ENCODE results near the gene C18orf63.

Gene C18orf63

DNA sequence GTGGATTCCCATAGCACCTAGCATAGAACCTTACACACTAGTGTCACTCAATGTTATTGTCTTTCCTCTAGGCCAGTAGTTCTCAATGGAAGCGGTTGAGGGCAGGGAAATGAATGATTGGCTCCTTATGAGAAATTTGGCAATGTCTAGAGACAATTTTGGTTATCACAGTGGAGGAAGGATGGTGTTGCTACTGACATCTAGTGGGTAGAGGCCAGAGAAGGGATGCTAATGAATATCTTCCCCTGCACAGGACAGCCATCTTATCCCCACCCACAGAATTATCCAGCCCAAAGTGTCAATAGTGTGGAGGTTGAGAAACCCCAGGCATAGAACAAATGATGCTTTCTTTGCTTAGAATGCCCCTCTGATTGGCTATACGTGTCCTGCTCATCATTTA lies 15.8 kb downstream of the C18orf63 start:
- no peak for DNase-seq

DNA sequence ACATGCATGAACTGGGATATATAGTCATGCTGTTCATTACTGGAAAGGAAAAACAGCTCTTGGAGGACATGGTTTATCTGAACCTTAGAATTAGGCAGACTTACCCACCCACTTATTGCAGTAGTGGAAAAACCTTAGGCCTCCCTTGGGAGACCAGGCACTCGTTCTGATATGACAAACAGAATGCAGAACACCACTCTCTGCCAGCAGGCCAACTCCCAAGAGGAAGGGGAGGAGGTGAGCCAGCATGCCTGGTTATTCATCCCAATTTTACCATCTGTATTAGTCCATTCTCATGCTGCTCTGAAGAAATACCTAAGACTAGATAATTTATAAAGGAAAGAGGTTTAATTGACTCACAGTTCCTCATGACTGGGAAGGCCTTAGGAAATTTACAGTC lies 17.5 kb downstream of the C18orf63 start:
- no peak for DNase-seq

DNA sequence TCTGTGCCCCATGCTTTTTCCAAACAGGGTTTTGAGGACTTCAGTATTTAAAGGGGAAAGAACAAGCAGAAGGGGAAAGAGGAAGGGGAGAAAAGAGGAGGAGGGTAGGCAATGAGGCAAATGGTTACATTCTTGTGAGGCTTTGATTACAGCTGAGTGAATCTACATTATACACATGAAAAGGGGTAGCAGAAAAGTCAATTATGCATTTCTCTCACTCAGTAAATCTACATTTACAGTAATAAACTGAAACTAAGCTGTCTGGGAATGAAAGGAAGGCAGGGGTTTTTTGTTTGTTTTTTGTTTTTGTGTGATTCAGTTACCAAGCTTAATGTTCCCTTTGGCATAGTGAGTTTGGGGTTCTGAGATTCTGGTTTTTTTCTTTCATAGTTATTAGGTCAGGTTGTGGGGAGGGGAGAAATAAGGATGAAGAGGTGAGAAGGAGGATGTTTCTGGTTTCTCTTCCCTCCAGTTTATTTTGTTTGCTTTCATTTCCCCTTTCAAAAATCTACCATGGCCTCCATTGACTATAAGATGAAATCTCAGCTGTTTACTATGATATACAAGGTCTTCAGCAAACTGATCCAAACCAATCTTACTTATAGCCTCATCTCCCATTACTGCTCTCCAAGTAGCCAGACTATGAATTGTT lies 18.7 kb downstream of the C18orf63 start:
- DNase-seq, result no peak

DNA sequence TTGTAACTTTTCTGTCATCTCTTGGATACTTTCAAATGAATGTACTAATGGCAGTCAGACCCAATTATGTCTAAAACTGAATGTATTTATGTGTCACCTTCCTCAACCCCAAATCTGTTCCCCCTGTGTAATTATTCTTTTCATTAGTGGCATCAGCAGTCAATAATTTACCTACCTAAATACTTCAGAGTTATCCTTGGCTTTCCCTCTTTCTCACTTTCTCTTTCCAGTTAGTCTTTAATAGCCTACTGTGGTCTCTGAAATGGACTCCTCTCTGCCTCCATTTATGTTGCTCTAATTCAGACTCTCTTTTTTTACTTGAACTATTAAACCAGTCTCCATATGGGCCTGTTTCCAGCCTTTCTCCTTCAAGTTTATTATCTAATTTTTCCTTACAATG lies 21.0 kb downstream of the C18orf63 start:
- DNase-seq, result no peak

DNA sequence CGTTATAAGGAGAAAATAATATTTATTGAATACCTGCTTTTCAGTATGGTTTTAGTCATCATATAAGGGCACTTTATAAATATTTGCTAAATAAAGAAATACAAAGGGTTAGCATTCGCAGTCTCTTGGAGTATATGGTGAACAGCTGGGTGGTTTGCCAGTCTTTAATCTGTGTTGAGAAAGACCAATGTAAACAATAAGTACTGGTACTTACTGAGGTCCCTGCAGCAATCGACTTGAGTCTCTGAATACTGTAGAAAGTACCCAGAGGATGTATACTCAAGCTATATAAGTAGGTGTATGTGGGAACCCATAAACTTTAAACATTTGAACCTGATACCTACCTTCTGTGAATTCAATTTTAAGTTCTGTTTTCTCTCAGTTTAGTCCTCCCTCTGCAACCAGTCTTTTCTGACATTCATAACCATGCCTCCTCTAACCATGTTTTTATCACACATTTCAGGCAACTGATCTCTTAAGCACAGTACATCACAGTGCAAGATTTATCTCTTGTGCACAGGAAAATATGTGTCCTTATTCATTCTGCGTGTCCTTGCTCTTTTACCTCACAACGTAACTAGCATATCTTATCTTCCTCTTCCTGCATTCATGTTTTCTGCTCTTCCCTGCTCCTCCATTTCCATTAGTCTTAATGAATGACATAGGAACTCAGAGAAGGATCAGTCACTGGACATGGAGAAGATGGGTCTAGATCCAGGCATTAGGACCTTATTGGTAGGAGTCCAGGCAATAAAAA lies 21.7 kb downstream of the C18orf63 start:
- DNase-seq, result no peak

DNA sequence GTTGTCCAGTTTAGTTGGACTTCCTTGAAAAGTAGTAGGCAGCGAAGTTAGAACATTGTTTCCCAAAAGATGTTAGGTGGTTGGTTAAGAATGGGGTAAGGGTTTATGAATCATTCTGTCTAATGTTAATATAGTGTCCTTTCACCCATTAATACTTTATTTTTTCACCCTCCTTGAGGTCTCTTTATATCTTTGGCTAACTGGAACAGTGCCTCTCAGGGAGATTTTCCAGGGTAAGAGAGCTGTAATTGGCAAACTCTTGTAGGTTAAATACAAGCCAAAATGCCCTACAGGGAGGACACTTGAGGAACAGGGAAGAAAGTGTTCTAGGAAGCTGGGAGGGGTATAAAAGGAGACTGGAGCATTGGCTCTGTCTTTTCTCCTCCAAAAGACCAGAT lies 22.3 kb downstream of the C18orf63 start:
- no peak for DNase-seq

DNA sequence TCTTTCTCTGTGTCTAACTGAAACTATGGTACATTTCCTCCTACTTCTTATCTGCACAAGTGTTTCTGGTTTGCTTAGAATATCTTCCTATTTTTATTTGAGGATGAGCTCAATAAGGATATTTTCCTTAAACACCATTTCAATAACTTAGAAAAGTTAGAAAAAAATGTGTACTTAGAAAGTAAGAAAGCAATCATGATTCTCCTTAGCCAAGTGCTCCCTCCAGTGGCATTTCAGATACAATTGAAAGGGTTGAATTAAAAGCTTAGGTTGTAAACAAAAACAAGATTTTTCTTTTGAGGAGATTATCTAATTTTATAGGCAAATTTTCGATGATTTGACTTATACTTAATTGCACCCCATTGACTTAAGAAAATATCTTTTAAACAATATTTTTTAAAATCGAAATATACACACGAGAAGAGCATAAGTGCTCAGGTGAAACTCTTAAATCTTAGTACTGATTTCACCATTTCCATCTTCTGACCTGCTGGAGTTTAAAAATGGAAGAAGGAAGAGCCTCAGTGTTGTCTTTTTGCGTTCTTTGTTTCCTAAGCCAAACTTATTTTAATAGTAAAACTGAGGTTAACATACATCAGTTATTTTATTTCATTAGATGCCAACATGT lies 26.9 kb downstream of the C18orf63 start:
- no peak for DNase-seq

DNA sequence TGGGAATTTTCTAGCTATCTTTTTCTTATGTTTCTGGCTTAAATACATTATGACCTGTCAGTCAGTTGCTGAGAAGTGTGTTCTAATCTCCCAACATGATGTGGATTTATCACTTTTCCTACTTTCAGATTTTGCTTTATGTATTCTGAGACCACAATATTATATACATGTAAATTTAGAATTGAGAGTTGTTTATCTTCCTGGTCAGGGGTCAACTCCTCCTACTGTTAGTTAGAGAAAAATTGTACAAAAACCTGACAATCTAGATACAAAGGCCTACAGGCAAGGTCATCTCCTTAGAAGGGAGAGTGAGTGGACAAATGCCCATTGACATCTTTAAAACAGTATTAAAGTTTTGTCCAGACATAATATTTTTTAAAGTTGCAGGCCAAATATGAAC lies 30.6 kb downstream of the C18orf63 start:
- no peak for DNase-seq

DNA sequence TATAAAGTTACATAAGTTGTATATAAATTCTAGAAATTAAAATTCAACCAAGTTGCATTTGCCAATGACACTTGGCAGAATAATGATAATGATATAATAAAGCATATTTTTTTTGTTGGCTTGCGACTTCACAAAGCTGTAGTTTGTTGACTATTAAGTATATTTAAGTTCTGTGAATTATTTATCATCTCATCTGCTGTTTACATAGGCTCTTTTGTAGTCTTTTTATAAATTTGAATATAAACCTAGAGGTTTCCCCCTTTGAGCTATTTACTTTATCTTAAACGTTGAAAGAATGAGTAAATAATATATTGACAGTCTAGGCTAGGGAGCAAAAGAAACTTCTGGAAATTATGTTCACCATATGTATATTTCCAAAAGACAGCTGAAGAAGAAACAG lies 32.9 kb downstream of the C18orf63 start:
- DNase-seq, result no peak

DNA sequence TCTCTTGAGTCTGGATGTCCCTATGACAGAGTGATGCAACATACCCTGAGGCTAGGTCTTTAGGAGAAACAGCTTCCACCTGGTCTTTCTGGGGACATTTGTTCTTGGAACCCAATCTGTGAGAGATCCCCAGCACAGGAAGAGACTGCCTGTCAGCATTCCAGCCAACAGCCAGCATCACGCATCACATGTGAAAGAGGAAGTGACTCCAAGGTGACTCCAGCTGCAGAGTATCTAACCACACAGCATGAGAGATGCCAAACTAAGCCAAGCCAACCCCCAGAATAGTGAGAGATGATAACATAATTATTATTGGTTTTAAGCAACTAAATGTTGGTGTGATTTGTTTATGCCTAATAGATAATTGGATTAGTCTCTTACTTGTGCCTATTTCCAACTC lies 35.7 kb downstream of the C18orf63 start:
- DNase-seq, result no peak

DNA sequence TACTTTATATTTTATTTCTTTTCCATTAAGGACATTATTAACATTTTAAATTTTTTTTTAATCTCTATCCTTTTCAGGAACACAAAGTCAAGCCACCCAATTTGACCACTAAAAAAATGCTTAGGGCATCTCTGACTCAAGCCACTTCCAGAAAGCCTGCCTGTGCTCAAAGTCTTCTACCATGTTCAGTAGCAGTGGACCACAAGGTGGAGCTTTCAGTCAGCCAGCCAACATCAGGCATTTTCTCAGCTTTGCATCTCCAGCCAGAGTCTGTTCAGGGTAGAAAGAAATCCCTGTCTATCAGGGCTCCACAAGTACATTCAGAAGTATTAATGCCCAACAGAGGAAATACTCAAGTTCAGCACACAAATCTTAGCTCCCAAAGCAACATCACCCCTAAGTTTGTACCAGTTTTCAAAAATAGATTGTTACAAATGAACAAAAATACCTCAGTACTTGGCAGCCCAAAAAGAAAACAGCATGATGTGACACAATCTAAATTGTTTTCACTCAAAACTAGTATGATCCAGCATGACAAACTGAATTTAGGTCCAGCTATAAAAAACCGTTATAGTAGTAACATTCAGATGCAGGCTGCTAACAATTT lies 37.6 kb downstream of the C18orf63 start:
- DNase-seq, result peak in 1 of 2 experiments; percentile 44

DNA sequence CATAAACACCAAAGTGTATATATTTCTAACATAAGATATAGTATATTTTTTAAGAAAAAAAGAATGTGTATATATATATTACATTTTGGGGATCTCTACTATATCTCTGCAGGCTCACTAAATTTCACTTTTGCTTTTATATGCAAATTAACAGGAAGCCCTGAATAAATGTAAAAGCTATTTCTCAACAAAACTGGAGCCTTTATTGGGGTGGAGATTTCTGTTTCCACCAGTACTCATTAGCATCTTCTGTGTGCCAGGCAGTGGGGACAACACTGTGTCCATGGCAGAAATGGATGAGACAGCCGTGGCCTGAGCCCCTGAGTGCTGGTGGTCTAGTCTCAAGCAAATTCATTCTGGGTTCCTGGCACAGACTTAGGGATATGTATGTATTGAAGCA lies 41.3 kb downstream of the C18orf63 start:
- no peak for DNase-seq

DNA sequence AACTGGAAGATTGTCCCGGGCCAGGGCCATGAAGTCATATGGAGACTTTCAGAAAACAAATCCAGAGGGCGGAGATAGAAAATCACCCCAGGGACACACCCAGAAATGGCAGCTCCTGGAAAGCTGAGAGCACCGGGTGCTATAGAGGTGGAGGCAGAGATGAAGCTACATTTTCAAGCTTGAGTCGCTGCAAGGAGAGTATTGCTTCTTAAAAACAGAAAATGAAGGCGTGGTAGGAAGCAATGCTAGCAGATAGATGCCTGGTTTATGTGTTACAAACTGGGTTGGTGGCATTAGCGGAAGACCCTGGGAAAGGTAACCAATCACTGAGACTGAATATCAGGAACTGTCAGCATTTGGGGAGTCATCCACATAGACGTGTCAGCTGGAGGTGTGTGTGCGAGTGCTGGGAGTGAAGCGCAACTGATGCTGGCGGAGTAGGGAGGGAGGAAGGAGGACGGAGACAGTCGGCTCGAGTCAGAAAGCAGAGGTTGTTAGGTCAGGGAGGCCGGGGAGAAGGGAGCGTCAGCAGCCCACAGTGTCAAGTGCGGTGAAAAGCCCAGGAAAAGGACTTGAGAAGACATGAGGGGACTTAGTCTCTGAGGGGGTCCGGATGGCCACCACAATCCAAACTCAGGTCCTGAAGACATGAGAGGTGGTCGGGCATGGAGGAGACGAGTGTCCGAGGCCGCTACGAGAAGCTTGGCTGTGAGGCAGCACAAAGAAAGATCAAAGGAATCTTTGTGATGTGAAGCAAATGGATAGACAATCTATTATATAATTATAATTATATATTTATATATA lies 45.4 kb downstream of the C18orf63 start:
- no peak for DNase-seq

DNA sequence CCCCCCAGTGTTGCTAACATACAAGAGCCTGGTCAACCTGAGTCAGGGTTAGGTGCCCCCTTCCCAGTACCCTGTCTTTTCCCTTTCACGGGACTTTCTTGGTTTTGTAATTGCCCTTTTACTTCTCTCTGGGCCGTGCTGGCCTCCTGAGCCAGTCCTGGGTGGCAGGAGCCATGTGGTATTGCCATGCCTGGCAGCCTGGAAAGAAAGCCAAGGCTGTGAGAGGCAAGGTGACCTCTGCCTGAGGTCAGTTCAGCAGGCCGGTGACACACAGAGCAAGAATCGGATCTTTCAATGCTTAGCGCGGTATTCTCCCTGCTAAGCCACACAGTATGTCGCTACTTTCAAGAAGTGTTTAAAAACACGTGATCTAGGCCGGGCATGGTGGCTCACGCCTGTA lies 52.3 kb downstream of the C18orf63 start:
- no peak for DNase-seq

DNA sequence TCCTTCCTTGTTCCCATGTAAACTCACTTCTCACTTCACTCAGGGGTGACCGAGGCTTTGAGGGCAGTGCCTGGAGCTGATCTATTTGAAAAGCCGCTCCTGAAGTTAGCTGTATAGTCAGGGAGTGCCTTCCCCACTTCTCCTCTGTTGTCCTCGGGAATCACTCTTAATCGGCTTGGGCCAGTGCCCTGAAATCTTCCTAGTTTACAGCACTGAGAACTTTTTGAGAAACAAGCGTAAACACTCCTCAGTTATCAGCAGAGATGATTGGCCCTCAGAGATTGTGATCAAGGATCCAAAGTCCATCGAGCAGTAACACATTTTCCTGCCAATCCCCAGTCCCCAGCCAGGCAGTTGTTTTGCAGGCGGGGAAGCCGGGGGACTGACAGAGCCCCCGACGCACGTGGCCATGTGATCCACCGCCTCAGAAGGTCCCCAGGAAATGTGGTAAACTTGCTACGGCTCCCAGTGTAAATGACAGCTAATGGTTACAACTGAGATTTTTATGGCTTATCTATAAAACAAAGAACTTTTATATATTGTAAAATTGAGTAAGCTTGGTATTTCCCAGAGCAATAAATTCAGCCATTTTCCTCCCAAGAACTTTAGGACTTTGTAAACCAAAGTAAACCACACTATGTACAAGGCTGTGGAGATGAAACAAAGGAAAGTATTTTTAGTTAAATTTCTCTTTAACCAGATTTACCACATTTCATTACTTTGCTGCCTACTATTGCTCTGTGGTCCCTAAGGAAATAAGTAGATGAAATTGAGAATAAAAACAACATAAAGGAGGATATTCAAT lies 53.5 kb downstream of the C18orf63 start:
- DNase-seq, result no peak

DNA sequence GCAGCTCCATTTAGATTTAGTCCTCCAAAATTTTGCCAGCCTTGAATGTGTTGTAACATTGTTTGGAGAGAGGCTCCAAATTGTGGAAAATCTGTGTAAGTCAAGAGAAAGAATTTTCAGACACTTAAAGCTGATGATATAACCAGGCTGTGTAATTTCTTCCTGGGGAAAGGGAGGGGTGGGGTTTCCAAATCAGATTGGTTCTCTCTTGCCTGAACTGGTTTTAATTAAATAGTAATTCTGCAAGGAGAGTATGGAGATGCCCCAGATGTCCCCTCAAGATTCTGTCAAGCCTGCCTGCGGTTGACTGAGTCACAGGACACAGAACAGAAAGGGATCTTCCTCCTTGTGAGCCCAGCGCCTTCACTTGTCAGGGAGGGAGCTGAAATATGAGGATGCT lies 54.5 kb downstream of the C18orf63 start:
- DNase-seq, result no peak

DNA sequence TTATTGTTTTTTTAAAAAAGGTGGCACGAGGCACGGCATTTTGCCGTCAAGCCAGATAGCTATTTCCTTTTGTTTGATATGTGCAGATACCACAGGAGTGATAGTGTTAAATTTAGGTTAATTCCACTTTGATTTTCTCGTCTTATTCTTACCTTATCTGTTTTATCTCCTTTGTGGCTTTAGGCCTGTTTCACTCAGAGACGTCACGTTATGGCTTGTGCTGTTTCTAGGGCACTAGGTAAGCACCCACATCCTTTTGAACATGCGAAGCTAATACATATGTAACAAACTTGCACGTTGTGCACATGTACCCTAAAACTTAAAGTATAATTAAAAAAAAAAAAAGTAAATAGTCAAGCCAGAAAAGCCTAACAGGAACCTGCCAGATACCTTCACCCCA lies 57.8 kb downstream of the C18orf63 start:
- no peak for DNase-seq

DNA sequence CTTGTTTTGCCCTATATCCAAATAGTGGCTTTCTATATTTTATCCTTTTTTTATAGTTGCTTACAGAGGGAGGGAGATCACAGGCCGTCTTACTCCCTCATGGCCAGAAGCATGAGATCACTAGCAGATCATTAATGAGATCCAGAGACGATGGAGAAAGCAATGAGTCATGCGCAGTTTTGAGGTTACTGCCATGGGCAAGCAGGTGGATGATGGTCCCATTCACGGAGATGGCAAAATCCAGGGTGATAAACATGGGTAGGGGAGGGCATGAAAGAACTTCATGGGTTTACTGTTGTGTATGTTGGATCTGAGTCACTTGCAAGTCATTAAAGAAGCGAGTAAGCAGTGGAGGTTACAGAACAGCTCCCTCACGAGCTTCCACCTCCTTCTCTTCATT lies 60.4 kb downstream of the C18orf63 start:
- peak in 1 of 2 experiments; percentile 14 for DNase-seq

DNA sequence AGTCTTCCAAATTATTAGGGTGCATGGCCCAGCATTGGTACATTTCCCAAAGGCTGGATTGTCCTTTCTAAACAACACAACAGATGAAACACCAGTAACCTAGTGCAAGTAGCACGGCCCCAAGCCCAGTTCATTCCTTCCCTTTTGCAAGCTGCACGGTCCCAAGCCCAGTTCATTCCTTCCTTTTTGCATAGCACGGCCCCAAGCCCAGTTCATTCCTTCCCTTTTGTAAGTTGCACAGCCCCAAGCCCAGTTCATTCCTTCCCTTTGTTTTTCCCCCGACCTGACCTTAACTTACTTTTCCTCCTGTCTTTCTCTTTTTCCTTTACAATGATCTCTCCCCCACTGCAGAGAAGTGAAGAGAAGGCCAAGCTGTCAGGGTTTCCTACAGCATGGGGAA lies 60.9 kb downstream of the C18orf63 start:
- DNase-seq, result peak in 1 of 2 experiments; percentile 5

DNA sequence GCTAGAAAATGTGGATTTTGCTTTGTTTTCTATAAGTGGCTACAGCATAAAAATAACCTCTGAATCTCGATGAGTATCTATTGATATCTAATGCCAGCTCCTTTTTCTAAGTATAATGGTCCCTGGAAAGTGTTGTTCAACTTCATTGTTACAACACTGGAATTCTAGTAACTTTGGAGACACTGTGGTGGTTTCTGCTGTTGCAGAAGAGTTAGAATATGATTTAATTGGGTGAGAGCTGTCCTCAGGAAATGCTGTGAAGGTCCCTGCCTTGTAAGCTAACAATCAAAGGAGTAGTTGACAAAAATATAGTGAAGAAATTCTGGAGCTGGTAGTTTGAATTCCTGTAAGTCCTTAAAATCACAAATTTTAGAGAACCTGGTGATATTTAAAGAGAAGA lies 62.1 kb downstream of the C18orf63 start:
- DNase-seq, result no peak

DNA sequence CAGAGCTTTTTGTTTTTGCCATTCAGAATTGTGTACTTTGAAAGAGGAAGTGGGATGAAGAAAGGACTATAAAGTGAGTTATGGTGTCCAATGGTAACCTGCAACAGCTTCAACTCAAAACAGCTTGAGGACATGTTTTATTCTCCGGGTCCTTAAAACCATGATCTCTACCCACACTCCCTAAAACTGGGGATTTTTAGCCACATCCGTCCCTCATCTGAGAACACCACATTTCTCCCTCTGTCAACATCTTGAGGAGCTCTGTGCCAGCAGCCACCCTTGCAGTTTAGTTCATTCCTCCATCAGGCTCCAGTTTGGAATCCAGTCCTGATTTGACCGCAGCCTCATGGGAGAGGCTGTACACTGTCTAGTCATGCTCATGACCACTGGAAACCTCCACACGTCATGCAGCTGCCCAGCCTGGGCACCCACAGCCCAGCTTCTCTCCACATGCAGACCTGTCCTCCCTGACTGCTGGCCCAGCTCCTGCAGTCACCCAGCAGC lies 62.6 kb downstream of the C18orf63 start:
- DNase-seq, result peak in 1 of 2 experiments; percentile 18

DNA sequence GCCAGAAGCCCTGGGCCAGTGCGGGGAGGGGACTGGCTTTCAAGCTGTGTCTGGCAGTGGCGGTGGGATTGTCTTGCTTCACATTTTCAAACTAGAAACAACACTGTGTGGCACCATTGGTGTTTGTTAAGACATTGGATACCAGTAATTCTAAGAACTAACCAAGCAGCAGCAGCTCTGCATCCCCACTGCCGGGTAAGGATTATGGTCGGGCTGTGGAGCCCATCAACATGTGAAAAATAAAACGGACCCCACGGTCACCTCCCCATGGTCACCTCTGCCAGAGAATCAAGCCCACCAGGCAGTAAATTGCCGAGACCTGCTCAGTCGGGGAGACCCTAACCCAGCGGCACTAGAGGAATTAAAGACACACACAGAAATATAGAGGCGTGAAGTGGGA lies 65.3 kb downstream of the C18orf63 start:
- peak in 1 of 2 experiments; percentile 4 for DNase-seq

Data from activated T-cell treated with anti-CD3 and anti-CD28 coated beads, Interleukin-2, amount 50 U/mL, for 48 hours (primary cell).